Stimulated activated naive CD8-positive, alpha-beta T cell treated with anti-CD3 and anti-CD28 coated beads, Interleukin-15, Interleukin-2, amounts not matched to agents 100 U/mL and 50 U/mL, for 24 hours (primary cell): ENCODE results near the gene MYLK4.
A peak's percentile ranks its signal among the peaks of the same experiment; 100 is the strongest.

ENCODE experiments used
- ATAC-seq: fragments of 150-1000 bp; cut with Tn5 transposase; one replicate; pipeline ENCODE4 v1.10.0; 2021
- DNase-seq: peaks from one replicate; pipeline ENCODE4 v3.0.0; 2021

The MYLK4 gene

DNA sequence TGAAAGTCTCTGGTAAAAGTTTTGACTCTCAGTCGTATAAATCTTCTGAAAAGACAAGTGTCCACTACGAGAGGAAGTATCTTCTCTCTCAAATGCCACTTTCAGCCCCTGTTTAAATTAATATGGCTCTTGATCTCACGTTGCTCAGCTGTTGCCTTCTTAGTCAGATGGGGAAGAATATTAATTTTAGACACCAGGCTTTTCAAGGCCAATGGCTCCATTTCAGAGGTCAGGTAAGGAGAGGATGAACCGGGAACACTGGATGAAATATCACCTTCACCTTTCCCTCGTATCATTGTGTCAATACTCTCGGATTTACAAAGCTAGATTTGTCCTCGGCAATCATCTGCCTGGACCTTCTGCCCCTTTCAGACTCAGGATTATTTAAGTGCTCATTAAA, at the start of gene MYLK4:
Gene MYLK4, minus strand, starts transcription at position 91 of the 400 bp plus-strand sequence. CDS start 1,628 bp downstream, outside the sequence.
- ATAC-seq: no peak
- no peak for DNase-seq

- ATAC-seq (peak; percentile 78), DNase-seq (no peak)
Observed at GRCh38 chr6:2799936-2800527, 49.3 kb upstream of the MYLK4 start.

- DNase-seq (no peak), ATAC-seq (no peak)
Observed at GRCh38 chr6:2798586-2799134, 47.9 kb upstream of the MYLK4 start.

- ATAC-seq (no peak), DNase-seq (no peak)
Observed at GRCh38 chr6:2797564-2798031, 46.9 kb upstream of the MYLK4 start.

DNA sequence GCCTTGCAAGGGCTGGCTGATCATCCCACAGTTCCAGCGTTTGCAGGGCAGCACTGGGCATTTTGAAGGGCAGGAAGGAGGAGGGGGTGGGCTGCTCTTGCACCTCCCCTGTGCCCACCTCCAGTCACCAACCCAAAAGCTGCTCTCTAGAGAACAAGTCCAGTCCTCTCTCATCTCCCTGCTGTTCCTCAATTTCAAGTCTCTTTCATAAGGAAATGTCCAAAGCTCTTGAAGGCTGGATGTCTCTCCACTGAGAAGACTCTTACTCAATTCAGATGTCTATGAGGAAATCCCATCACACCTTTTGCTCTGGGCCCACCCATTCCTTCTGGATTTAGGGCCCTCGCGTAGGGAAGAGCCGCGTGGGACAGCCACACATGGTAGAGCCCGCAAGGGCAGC, 46.1 kb upstream of the MYLK4 start:
- no peak for ATAC-seq

DNA sequence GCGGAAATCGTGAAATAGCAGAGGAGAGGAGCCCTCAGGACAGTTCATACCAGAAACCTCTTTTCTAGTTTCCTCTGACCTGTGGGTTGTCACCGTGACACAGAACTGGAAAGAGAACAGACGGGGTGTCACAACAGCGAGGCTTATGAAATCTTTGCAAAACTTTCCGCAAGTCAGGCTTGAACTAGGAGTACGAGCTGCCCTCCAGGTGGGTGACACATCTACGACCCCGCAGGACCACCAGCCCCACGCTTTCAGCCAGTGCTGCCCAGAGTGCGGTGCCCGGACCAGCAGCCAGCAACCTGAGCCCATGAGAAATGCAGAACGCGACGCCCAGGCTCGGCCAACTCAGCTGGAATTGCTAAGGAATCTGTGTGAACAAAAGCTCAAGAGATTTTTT, 45.2 kb upstream of the MYLK4 start:
- ATAC-seq: no peak
- DNase-seq: no peak

More for the DNA sequence above, 46.1 kb upstream of the MYLK4 start:
- no peak for DNase-seq

- DNase-seq (no peak), ATAC-seq (no peak)
Observed at GRCh38 chr6:2795162-2795561, 44.4 kb upstream of the MYLK4 start.

DNA sequence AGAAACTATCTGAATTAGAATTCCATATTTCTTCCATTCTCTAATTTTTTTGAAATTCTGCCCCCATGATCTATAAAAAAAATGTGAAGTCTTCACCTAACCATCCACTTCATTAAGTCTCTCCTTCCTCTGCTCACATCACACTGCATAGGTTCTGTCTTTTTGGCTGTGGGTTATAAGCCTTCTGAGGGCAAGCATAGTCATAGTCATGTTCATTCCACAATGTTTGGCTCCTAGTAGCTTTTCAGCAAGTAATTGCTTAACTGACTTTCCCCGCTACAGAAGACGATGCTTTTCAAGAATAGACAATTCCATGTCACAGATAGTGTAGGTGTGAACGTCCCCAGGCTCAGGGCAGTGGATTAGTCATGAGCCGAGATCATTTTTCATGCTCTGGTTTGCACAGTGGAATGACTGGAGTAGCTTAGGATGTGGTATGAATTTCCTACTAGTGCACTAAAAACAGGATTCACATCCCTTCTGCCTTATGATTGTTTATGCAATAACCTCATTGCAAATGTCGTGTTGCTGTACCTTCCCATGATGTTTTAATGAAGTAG, 43.5 kb upstream of the MYLK4 start:
- peak; percentile 14 for ATAC-seq
- no peak for DNase-seq

DNA sequence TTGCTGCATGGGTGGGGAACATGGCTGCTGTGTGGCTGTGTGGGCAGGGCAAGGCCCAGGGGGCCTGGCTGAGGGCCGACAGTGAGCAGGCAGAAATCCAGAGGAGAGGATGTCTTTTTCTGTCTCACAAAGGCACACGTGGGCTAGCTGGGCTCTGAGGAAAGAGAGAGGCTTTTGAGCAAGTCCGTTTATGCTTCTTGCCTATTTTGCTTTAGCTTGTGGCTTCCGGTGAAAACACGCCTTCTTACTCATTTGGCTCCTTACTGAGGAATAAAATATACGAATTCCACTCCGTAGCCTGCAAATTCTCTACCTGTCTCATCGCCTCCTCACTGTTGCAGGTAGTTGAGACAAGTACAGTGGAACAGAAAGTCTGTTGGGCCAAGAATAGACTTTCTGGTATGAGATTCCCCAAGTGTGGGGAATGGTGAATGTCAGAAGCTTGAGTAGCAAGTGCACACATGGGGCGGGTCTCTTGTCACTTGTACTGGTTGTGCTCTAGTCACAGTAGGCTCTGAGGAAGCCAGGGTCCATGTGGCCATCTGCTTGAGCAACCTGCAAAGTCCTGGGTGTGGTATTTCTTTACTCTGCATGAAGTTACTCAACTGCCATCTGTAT, 42.9 kb upstream of the MYLK4 start:
- DNase-seq (peak; percentile 32), ATAC-seq (peak; percentile 55)

GRCh38 chr6:2792330-2793110, 41.8 kb upstream of the MYLK4 start:
- DNase-seq (no peak), ATAC-seq (no peak)

- no peak for ATAC-seq
- no peak for DNase-seq
Observed at GRCh38 chr6:2791450-2791974, 40.8 kb upstream of the MYLK4 start.

DNA sequence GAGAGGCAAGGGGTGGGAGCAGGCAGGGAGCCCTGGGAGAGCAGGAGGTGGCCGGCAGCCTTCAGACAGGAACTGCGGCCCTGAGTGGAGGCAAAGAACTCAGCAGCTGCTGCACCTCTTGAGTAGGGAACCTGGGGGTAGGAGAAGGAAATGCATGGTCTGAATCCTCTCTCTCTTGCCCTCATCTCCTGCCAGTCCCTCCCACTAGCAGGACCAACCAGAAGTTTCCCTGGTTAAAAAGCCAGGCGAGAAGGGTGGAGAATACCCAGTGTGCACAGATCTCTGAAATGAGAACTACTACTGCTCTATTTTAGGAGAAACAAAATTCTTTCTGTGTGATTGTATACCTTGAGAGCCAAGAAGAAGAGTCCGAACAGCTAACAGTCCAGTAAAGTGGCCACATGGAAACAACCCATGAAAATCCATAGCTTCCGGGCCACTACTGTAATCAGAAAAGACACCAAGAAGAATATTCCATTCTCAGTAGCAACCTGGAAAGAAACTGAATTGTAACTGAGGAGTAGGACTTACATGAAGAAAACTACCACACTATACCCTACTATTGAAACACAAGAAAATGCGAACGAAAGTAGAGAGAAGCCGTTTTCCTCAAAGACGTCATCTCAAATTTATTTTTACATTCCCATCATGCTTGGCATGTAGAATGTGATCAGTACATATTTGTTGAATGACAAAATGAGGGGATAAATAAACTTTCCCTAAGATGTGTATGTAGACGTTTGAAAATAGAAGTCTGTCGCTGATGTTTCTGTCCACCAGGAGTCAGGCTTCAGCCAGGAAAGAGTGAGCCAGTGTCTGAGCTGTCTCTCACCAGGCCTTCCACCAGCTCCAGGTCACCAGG, 40.1 kb upstream of the MYLK4 start:
- DNase-seq: peak; percentile 62
- peak; percentile 69 for ATAC-seq

- DNase-seq: no peak
- no peak for ATAC-seq
Observed at GRCh38 chr6:2786269-2786668, 35.5 kb upstream of the MYLK4 start.

DNA sequence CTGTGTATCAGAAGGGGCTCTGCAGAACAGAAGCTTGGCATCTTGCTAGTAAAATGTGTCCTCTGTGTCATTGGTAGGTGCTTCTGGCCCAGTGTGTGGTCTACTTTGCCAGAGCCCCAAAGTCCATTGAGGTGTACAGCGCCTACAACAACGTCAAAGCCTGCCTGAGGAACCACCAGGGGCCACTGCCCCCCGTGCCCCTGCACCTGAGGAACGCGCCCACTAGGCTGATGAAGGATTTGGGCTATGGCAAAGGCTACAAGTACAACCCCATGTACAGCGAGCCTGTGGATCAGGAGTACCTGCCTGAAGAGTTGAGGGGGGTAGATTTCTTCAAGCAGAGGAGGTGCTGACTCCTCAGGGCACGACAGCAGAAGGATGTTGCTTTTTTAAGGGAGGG, 34.2 kb upstream of the MYLK4 start:
- ATAC-seq (no peak), DNase-seq (no peak)

- DNase-seq (no peak), ATAC-seq (no peak)
Observed at GRCh38 chr6:2784061-2784460, 33.3 kb upstream of the MYLK4 start.

GRCh38 chr6:2783188-2783963, 32.7 kb upstream of the MYLK4 start:
- DNase-seq: no peak

DNA sequence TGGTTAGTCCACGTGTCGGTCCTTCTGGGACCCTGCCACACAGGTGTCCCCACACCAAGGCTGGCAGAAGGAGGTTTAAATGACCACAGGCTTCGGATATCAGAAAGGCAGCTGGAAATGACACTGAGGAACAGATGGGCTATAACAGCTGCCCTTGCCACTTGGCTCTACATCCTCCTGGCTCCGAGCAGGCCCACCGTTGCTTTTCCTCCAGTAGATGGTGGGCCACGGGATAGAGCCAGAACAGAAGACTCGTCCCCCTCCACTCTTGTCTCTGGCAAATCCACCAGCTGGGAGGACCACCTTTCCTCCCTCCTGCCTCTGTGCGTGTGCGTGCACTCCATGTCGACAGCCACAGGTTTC, 32.1 kb upstream of the MYLK4 start:
- ATAC-seq (no peak), DNase-seq (no peak)

More at GRCh38 chr6:2783188-2783963, 32.7 kb upstream of the MYLK4 start:
- no peak for ATAC-seq

GRCh38 chr6:2782356-2782708, 31.6 kb upstream of the MYLK4 start:
- DNase-seq (no peak), ATAC-seq (no peak)

- DNase-seq (no peak), ATAC-seq (no peak)
Observed at GRCh38 chr6:2781685-2782355, 31.1 kb upstream of the MYLK4 start.

- ATAC-seq (no peak), DNase-seq (no peak)
Observed at GRCh38 chr6:2780102-2780737, 29.5 kb upstream of the MYLK4 start.
